HepG2 (cell line): ENCODE data around the gene SLC4A2.

Source experiments
- ATM ChIP-seq: fragments of 450-650 bp; IDR thresholded peaks from 2 replicates; pipeline ENCODE4 v1.7.1; 2017; ENCODE audit warnings: mild to moderate bottlenecking, borderline replicate concordance
- CC2D1A ChIP-seq: sonication (generic); formaldehyde crosslinking; IDR thresholded peaks from 2 replicates; pipeline ENCODE4 v1.8.1; 2023; ENCODE audit warnings: mild to moderate bottlenecking, missing genetic modification reagents
- CTCF ChIP-seq: sonication (generic); formaldehyde crosslinking; IDR thresholded peaks from 2 replicates; pipeline ENCODE4 v1.5.0; 2020; ENCODE audit warnings: mild to moderate bottlenecking, missing genetic modification reagents, moderate library complexity
- DNMT1 ChIP-seq: sonication (generic); formaldehyde crosslinking; IDR thresholded peaks from 2 replicates; pipeline ENCODE4 v1.5.1; 2020; ENCODE audit warnings: mild to moderate bottlenecking, missing genetic modification reagents
- LCORL ChIP-seq, 2 experiments: fragments of 450-650 bp in 1 of 2; sonication (generic) in 1 of 2; formaldehyde crosslinking in 1 of 2; IDR thresholded peaks; 2 replicates each; pipeline versions ENCODE4 v1.5.0 to v1.6.1; 2017 to 2020; ENCODE audit warnings: antibody characterized with exemption in 1 of 2, missing genetic modification reagents in 1 of 2
- POLR2A ChIP-seq, 2 experiments: IDR thresholded peaks; 2 replicates each; pipeline ENCODE4 v1.6.1; 2011; ENCODE audit warnings: low read depth in 2 of 2, low read length in 2 of 2, mild to moderate bottlenecking in 1 of 2, moderate library complexity in 1 of 2; ENCODE audit not compliant: insufficient read depth in 1 of 2
- SNAI1 ChIP-seq: sonication (generic); formaldehyde crosslinking; IDR thresholded peaks from 2 replicates; pipeline ENCODE4 v1.5.0; 2020; ENCODE audit warnings: mild to moderate bottlenecking, missing genetic modification reagents, borderline replicate concordance
- SNRNP70 ChIP-seq: fragments of 200-400 bp; formaldehyde crosslinking; IDR thresholded peaks from 2 replicates; pipeline ENCODE4 v1.6.1; 2017; ENCODE audit warnings: mild to moderate bottlenecking, low read depth, low read length, moderate library complexity
- STAT6 ChIP-seq: sonication (generic); formaldehyde crosslinking; IDR thresholded peaks from 2 replicates; pipeline ENCODE4 v1.4.0; 2020; ENCODE audit warnings: missing genetic modification reagents, mild to moderate bottlenecking, borderline replicate concordance
- TAF1 ChIP-seq: sonication (generic); formaldehyde crosslinking; IDR thresholded peaks from 2 replicates; pipeline ENCODE4 v1.4.0; 2020; ENCODE audit warnings: missing genetic modification reagents
- TGIF2 ChIP-seq: IDR thresholded peaks from 2 replicates; pipeline ENCODE4 v1.6.1; 2016; ENCODE audit warnings: control low read depth, missing compliant biosample characterization
- ZNF318 ChIP-seq: sonication (generic); formaldehyde crosslinking; IDR thresholded peaks from 2 replicates; pipeline ENCODE4 v1.4.0; 2020; ENCODE audit warnings: mild to moderate bottlenecking, missing genetic modification reagents
- TF ChIP-seq, protein P1 (sequence below): sonication (generic); formaldehyde crosslinking; IDR thresholded peaks from 2 replicates; pipeline ENCODE4 v1.5.1; 2020; ENCODE audit warnings: mild to moderate bottlenecking, moderate library complexity, missing genetic modification reagents

- no peak for TF ChIP-seq CTCF (CRISPR knock-in tag)
- TF ChIP-seq TAF1 (CRISPR knock-in tag), result no peak
- no peak for TF ChIP-seq SNRNP70
- TF ChIP-seq LCORL (IDR thresholded peaks at IDR 0.05), result no peak
- no peak for TF ChIP-seq LCORL (CRISPR knock-in tag; IDR thresholded peaks at IDR 0.05)
- no peak for TF ChIP-seq POLR2A (IDR thresholded peaks at IDR 0.05; ENCODE audit: insufficient read depth in 1 of 2, low read depth in 2 of 2, low read length in 2 of 2)
- TF ChIP-seq SNAI1, result no peak
- TF ChIP-seq ZNF318 (CRISPR knock-in tag), result no peak
- no peak for TF ChIP-seq STAT6 (CRISPR knock-in tag)
- TF ChIP-seq, protein P1, sequence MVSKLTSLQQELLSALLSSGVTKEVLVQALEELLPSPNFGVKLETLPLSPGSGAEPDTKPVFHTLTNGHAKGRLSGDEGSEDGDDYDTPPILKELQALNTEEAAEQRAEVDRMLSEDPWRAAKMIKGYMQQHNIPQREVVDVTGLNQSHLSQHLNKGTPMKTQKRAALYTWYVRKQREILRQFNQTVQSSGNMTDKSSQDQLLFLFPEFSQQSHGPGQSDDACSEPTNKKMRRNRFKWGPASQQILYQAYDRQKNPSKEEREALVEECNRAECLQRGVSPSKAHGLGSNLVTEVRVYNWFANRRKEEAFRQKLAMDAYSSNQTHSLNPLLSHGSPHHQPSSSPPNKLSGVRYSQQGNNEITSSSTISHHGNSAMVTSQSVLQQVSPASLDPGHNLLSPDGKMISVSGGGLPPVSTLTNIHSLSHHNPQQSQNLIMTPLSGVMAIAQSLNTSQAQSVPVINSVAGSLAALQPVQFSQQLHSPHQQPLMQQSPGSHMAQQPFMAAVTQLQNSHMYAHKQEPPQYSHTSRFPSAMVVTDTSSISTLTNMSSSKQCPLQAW (CRISPR knock-in tag), result no peak
- no peak for TF ChIP-seq ATM
- TF ChIP-seq DNMT1 (CRISPR knock-in tag), result no peak
- no peak for TF ChIP-seq CC2D1A
- no peak for TF ChIP-seq TGIF2 (CRISPR knock-in tag)
Measured at GRCh38 chr7:151083824-151084160, 24.4 kb downstream of the SLC4A2 start.
